H9 (cell line): ENCODE data around the gene CABYR. TPM values are rescaled to one million over a fixed set of nuclear protein-coding genes. Genes with fewer than 3 reads are reported as not detected.

Experiments used
- DNase-seq: peaks from one replicate; pipeline ENCODE4 v3.0.0-alpha.2; 2017
- H2AFZ ChIP-seq: one replicate; pipeline ENCODE4 v1.6.1; 2013; ENCODE audit warnings: mild to moderate bottlenecking, low read length, control low read depth, moderate library complexity
- H2AK5ac ChIP-seq: 2 replicates; pipeline ENCODE4 v1.6.1; 2013; ENCODE audit warnings: low read length, control low read depth, mixed read lengths; ENCODE audit not compliant: insufficient read length
- H2BK120ac ChIP-seq: one replicate; pipeline ENCODE4 v1.6.1; 2013; ENCODE audit warnings: low read depth, mild to moderate bottlenecking, low read length, control low read depth, inconsistent platforms; ENCODE audit not compliant: poor library complexity, severe bottlenecking
- H2BK12ac ChIP-seq: 2 replicates; pipeline ENCODE4 v1.6.1; 2013; ENCODE audit warnings: low read length, control low read depth, mixed read lengths, low read depth; ENCODE audit not compliant: insufficient read length
- H2BK15ac ChIP-seq: 2 replicates; pipeline ENCODE4 v1.6.1; 2013; ENCODE audit warnings: low read depth, low read length, control low read depth
- H2BK20ac ChIP-seq: one replicate; pipeline ENCODE4 v1.6.1; 2013; ENCODE audit warnings: low read depth, mild to moderate bottlenecking, low read length, control low read depth, inconsistent platforms; ENCODE audit not compliant: poor library complexity, severe bottlenecking
- H2BK5ac ChIP-seq: 2 replicates; pipeline ENCODE4 v1.6.1; 2013; ENCODE audit warnings: low read length, control low read depth, mixed read lengths; ENCODE audit not compliant: insufficient read length
- H3K14ac ChIP-seq: 2 replicates; pipeline ENCODE4 v1.6.1; 2013; ENCODE audit warnings: low read length, control low read depth; ENCODE audit not compliant: insufficient read depth
- H3K18ac ChIP-seq: 2 replicates; pipeline ENCODE4 v1.6.1; 2013; ENCODE audit warnings: low read depth, mild to moderate bottlenecking, mixed read lengths, low read length, control low read depth; ENCODE audit not compliant: insufficient read length
- H3K23ac ChIP-seq: 2 replicates; pipeline ENCODE4 v1.6.1; 2013; ENCODE audit warnings: low read length, control low read depth, mixed read lengths, low read depth; ENCODE audit not compliant: insufficient read length
- H3K23me2 ChIP-seq: 2 replicates; pipeline ENCODE4 v1.6.1; 2013; ENCODE audit warnings: low read depth, mild to moderate bottlenecking, mixed read lengths, low read length, control low read depth; ENCODE audit not compliant: insufficient read length, poor library complexity, severe bottlenecking
- H3K27ac ChIP-seq: 2 replicates; pipeline ENCODE4 v1.5.1; 2013; ENCODE audit warnings: low read length, control low read depth, mixed read lengths, low read depth; ENCODE audit not compliant: insufficient read length
- H3K27me3 ChIP-seq: 2 replicates; pipeline ENCODE4 v1.6.1; 2013; ENCODE audit warnings: low read length, control low read depth, inconsistent platforms; ENCODE audit not compliant: insufficient read depth
- H3K4ac ChIP-seq: 2 replicates; pipeline ENCODE4 v1.6.1; 2013; ENCODE audit warnings: low read depth, mild to moderate bottlenecking, control low read depth, inconsistent platforms, low read length, moderate library complexity
- H3K4me1 ChIP-seq: 2 replicates; pipeline ENCODE4 v1.6.1; 2013; ENCODE audit warnings: low read length, control low read depth, inconsistent platforms; ENCODE audit not compliant: insufficient read depth
- H3K4me2 ChIP-seq: 2 replicates; pipeline ENCODE4 v1.6.1; 2013; ENCODE audit warnings: low read length, control low read depth, mixed read lengths; ENCODE audit not compliant: insufficient read length, insufficient read depth
- H3K56ac ChIP-seq: 2 replicates; pipeline ENCODE4 v1.6.1; 2013; ENCODE audit warnings: low read depth, mild to moderate bottlenecking, mixed read lengths, low read length, control low read depth; ENCODE audit not compliant: insufficient read length
- H3K79me1 ChIP-seq: 2 replicates; pipeline ENCODE4 v1.6.1; 2013; ENCODE audit warnings: low read depth, mild to moderate bottlenecking, moderate library complexity, low read length, control low read depth, inconsistent platforms; ENCODE audit not compliant: insufficient read depth, poor library complexity, severe bottlenecking
- H3K79me2 ChIP-seq: 2 replicates; pipeline ENCODE4 v1.6.1; 2013; ENCODE audit warnings: low read length, control low read depth, inconsistent platforms; ENCODE audit not compliant: insufficient read depth
- H3K9ac ChIP-seq: 2 replicates; pipeline ENCODE4 v1.6.1; 2013; ENCODE audit warnings: low read length, control low read depth, mixed read lengths; ENCODE audit not compliant: insufficient read length; ENCODE audit errors: extremely low read depth
- H3K9me3 ChIP-seq: one replicate; pipeline ENCODE4 v1.6.1; 2013; ENCODE audit warnings: low read depth, low read length, inconsistent platforms; ENCODE audit not compliant: control insufficient read depth
- H3T11ph ChIP-seq: one replicate; pipeline ENCODE4 v1.6.1; 2013; ENCODE audit warnings: mild to moderate bottlenecking, low read length, control low read depth, inconsistent platforms
- H4K20me1 ChIP-seq: one replicate; pipeline ENCODE4 v1.6.1; 2013; ENCODE audit not compliant: control insufficient read depth, insufficient read length, insufficient read depth
- H4K5ac ChIP-seq: 2 replicates; pipeline ENCODE4 v1.6.1; 2013; ENCODE audit warnings: low read depth, mild to moderate bottlenecking, mixed read lengths, low read length, control low read depth; ENCODE audit not compliant: insufficient read length
- H4K8ac ChIP-seq: replicated peaks from 2 replicates; pipeline ENCODE4 v1.6.1; 2013; ENCODE audit warnings: low read length, control low read depth, mixed read lengths, low read depth; ENCODE audit not compliant: insufficient read length
- H4K91ac ChIP-seq: 2 replicates; pipeline ENCODE4 v1.6.1; 2013; ENCODE audit warnings: low read depth, mild to moderate bottlenecking, moderate library complexity, mixed read lengths, low read length, control low read depth; ENCODE audit not compliant: insufficient read length
- H3K27ac Mint-ChIP-seq, 3 experiments: 2 replicates in 2 of 3; 3 replicates in 1 of 3; pipeline ENCODE4 v1.8.0; 2020 to 2021; ENCODE audit warnings: mixed read lengths in 3 of 3, mild to moderate bottlenecking in 1 of 3, moderate library complexity in 1 of 3
- H3K27me3 Mint-ChIP-seq: 2 replicates; pipeline ENCODE4 v1.8.0; 2021; ENCODE audit warnings: low read depth, mild to moderate bottlenecking, moderate library complexity, mixed read lengths
- H3K36me3 Mint-ChIP-seq, 3 experiments: 2 replicates in 2 of 3; 3 replicates in 1 of 3; pipeline ENCODE4 v1.8.0; 2020 to 2021; ENCODE audit warnings: low read depth in 3 of 3, mixed read lengths in 3 of 3; ENCODE audit not compliant: insufficient read depth in 1 of 3
- H3K4me1 Mint-ChIP-seq, 2 experiments: 2 replicates each; pipeline ENCODE4 v1.8.0; 2020; ENCODE audit warnings: mixed read lengths in 2 of 2
- H3K4me3 Mint-ChIP-seq, 2 experiments: 2 replicates in 1 of 2; 3 replicates in 1 of 2; pipeline ENCODE4 v1.8.0; 2020 to 2021; ENCODE audit warnings: mild to moderate bottlenecking in 2 of 2, mixed read lengths in 2 of 2, moderate library complexity in 1 of 2
- H3K9me3 Mint-ChIP-seq, 2 experiments: 2 replicates in 1 of 2; 3 replicates in 1 of 2; pipeline ENCODE4 v1.8.0; 2020; ENCODE audit warnings: mild to moderate bottlenecking in 2 of 2, mixed read lengths in 2 of 2, moderate library complexity in 1 of 2
- WGBS: extraction: QIAGEN DNeasy Blood & Tissue Kit; methylation state at CpG from one replicate; pipeline ENCODE4 v1.1.7; 2013; ENCODE audit warnings: missing lambda C conversion rate, low lambda C conversion rate, mixed read lengths; ENCODE audit not compliant: insufficient read length; ENCODE audit errors: extremely low coverage; 5-methylcytosine and 5-hydroxymethylcytosine counted together
- total RNA-seq: library from RNA; stranded (reverse); gene quantifications from 2 replicates; pipeline ENCODE4 v1.2.1, GENCODE V29; 2021
- TF ChIP-seq, protein P1 (sequence below): fragments of 200-600 bp; sonication (generic); conservative IDR thresholded peaks from 3 replicates; pipeline ENCODE4 v1.8.0; 2021; ENCODE audit warnings: antibody characterized with exemption, mild to moderate bottlenecking

Gene CABYR
- total RNA-seq, 1 experiment from 2014 or later = 13.6 TPM

DNA sequence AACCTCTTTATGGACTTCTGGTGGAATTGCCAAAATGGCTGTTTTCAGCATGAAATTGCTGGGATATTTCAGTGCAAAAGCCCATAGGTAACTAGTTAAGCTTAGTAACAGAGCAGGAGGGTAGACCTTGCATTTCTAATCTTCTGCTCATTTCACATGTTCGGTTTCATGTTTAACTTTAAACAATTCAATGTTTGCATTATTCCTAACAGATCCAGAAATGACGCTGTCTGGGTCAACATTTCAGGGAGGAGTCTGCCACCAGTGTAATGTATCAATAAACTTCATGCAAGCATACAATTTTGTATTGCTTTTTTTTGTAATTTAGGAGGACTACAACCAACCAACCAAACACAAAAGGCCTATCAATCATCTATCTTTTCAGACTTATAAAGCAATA lies 22.4 kb downstream of the CABYR start:
- no peak overlapping the region; a peak in 1 of 7 replicates for H3K27ac Mint-ChIP-seq

More for the DNA sequence above, 22.4 kb downstream of the CABYR start:
- Histone ChIP-seq H3K27me3 (no peaks in the 10 kb centered on the region), H4K8ac (no peak overlapping the region), H2BK12ac (no peak overlapping the region), H2AFZ (no peak overlapping the region), H2BK120ac (no peak overlapping the region), H3K9me3 (no peaks in the 10 kb centered on the region), H3K79me2 (no peaks in the 10 kb centered on the region), H3K4ac (no peak overlapping the region), H3K23ac (no peak overlapping the region), H4K91ac (no peak overlapping the region), H3K9ac (no peak overlapping the region), H3K23me2 (no peaks in the 10 kb centered on the region), H3K79me1 (no peaks in the 10 kb centered on the region), H3T11ph (no peak overlapping the region), H3K4me1 (no peaks in the 10 kb centered on the region), H2BK5ac (no peak overlapping the region), H4K5ac (no peak overlapping the region), H2BK20ac (no peak overlapping the region), H3K4me2 (no peak overlapping the region), H4K20me1 (no peaks in the 10 kb centered on the region), H3K27ac (no peak overlapping the region), H3K56ac (no peak overlapping the region), H2AK5ac (no peak overlapping the region), H3K18ac (no peak overlapping the region), H3K14ac (no peak overlapping the region), H2BK15ac (no peak overlapping the region)
- Mint-ChIP-seq H3K4me1 (no peaks in the 10 kb centered on the region), H3K4me3 (no peak overlapping the region), H3K27me3 (no peaks in the 10 kb centered on the region), H3K9me3 (no peaks in the 10 kb centered on the region), H3K36me3 (peaks cover 24 to 49% (median 32%) of the 10 kb centered on the region in 3 experiments; a peak in 6 of 7 replicates)
- TF ChIP-seq, protein P1, sequence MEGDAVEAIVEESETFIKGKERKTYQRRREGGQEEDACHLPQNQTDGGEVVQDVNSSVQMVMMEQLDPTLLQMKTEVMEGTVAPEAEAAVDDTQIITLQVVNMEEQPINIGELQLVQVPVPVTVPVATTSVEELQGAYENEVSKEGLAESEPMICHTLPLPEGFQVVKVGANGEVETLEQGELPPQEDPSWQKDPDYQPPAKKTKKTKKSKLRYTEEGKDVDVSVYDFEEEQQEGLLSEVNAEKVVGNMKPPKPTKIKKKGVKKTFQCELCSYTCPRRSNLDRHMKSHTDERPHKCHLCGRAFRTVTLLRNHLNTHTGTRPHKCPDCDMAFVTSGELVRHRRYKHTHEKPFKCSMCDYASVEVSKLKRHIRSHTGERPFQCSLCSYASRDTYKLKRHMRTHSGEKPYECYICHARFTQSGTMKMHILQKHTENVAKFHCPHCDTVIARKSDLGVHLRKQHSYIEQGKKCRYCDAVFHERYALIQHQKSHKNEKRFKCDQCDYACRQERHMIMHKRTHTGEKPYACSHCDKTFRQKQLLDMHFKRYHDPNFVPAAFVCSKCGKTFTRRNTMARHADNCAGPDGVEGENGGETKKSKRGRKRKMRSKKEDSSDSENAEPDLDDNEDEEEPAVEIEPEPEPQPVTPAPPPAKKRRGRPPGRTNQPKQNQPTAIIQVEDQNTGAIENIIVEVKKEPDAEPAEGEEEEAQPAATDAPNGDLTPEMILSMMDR = no peak
- no CpG with 5 or more reads among the region's 2 CpGs for WGBS
- no peak for DNase-seq
